Esophagus (tissue), 2 donors: Measurements from ENCODE around the gene WWOX. TPM values are rescaled to one million over a fixed set of nuclear protein-coding genes. Genes with fewer than 3 reads are reported as not detected.

ENCODE experiments used
- H3K27ac ChIP-seq, 2 donors: one replicate each; pipeline ENCODE4 v1.5.1; 2013; ENCODE audit warnings: low read depth in 2 of 2, mild to moderate bottlenecking in 2 of 2, inconsistent platforms in 1 of 2, low read length in 1 of 2, moderate library complexity in 1 of 2
- H3K27me3 ChIP-seq, 2 donors: one replicate each; pipeline ENCODE4 v1.6.1; 2013; ENCODE audit warnings: low read length in 2 of 2, control low read depth in 1 of 2, mild to moderate bottlenecking in 1 of 2; ENCODE audit not compliant: insufficient read depth in 2 of 2, control insufficient read depth in 1 of 2
- H3K36me3 ChIP-seq, 2 donors: one replicate each; pipeline ENCODE4 v1.6.1; 2013; ENCODE audit warnings: low read length in 1 of 2; ENCODE audit not compliant: control insufficient read depth in 2 of 2, insufficient read depth in 2 of 2
- H3K4me1 ChIP-seq, 2 donors: one replicate each; pipeline ENCODE4 v1.6.1; 2013; ENCODE audit warnings: low read length in 1 of 2; ENCODE audit not compliant: control insufficient read depth in 2 of 2, insufficient read depth in 2 of 2
- H3K4me3 ChIP-seq, 2 donors: one replicate each; pipeline ENCODE4 v1.5.1; 2013; ENCODE audit warnings: low read length in 2 of 2, mild to moderate bottlenecking in 2 of 2, low read depth in 1 of 2, moderate library complexity in 1 of 2
- H3K9me3 ChIP-seq, 2 donors: one replicate each; pipeline ENCODE4 v1.6.1; 2013; ENCODE audit warnings: mild to moderate bottlenecking in 2 of 2, low read depth in 1 of 2, low read length in 1 of 2, moderate library complexity in 1 of 2; ENCODE audit not compliant: control insufficient read depth in 2 of 2, insufficient read depth in 1 of 2
- WGBS, 2 donors: extraction: QIAGEN DNeasy Blood & Tissue Kit; methylation state at CpG; one replicate each; pipeline ENCODE4 v1.1.7; 2013; 5-methylcytosine and 5-hydroxymethylcytosine counted together
- polyA plus RNA-seq, 2 donors: library from polyadenylated mRNA; stranded (reverse); fragments of 200-250 nt; gene quantifications; one replicate each; pipeline ENCODE4 v1.2.3, GENCODE V29; 2013
- donor health status: healthy with polysubstance abuse.
- donor health status: Bipolar disorder and iron deficiency.

Gene WWOX
- polyA plus RNA-seq, 2 donors, result 6.4 to 9.1 TPM

GRCh38 chr16:78942625-78943245, 843.3 kb downstream of the WWOX start:
- Histone ChIP-seq H3K27me3 (no peaks in the 10 kb centered on the region), H3K4me3 (no peak overlapping the region), H3K4me1 (no peaks in the 10 kb centered on the region), H3K9me3 (no peaks in the 10 kb centered on the region), H3K27ac (no peak overlapping the region), H3K36me3 (no peaks in the 10 kb centered on the region)
- 71 to 78% methylated on average over 8 of the region's 8 CpGs for WGBS, 2 donors

- Histone ChIP-seq H3K27me3 (no peaks in the 10 kb centered on the region), H3K4me1 (no peaks in the 10 kb centered on the region), H3K27ac (no peak overlapping the region), H3K36me3 (no peaks in the 10 kb centered on the region), H3K4me3 (no peak overlapping the region), H3K9me3 (no peaks in the 10 kb centered on the region)
- 73% methylated on average over 2 of the region's 2 CpGs for WGBS, 2 donors
Measured at GRCh38 chr16:78945336-78945735, 845.9 kb downstream of the WWOX start.

- H3K27me3 ChIP-seq, result no peaks in the 10 kb centered on the region
- H3K4me3 ChIP-seq, result no peak overlapping the region
- WGBS, 2 donors, result 93% methylated on average over 11 of the region's 11 CpGs
- no peaks in the 10 kb centered on the region for H3K36me3 ChIP-seq
- H3K4me1 ChIP-seq, result no peaks in the 10 kb centered on the region
- H3K27ac ChIP-seq, result no peak overlapping the region
- no peaks in the 10 kb centered on the region for H3K9me3 ChIP-seq
Measured at GRCh38 chr16:78946556-78946955, 847.1 kb downstream of the WWOX start.

GRCh38 chr16:78950768-78951167, 851.3 kb downstream of the WWOX start:
- Histone ChIP-seq H3K27ac (no peak overlapping the region), H3K9me3 (no peaks in the 10 kb centered on the region), H3K4me1 (no peaks in the 10 kb centered on the region), H3K36me3 (no peaks in the 10 kb centered on the region), H3K4me3 (no peak overlapping the region), H3K27me3 (no peaks in the 10 kb centered on the region)
- WGBS, 2 donors, result 65 to 66% methylated on average over 3 of the region's 3 CpGs

GRCh38 chr16:78952630-78953029, 853.2 kb downstream of the WWOX start:
- Histone ChIP-seq H3K4me3 (no peak overlapping the region), H3K4me1 (no peaks in the 10 kb centered on the region), H3K27ac (no peak overlapping the region), H3K9me3 (no peaks in the 10 kb centered on the region), H3K36me3 (no peaks in the 10 kb centered on the region), H3K27me3 (no peaks in the 10 kb centered on the region)
- 58 to 74% methylated on average over 7 of the region's 7 CpGs for WGBS, 2 donors

- Histone ChIP-seq H3K36me3 (no peaks in the 10 kb centered on the region), H3K4me3 (no peak overlapping the region), H3K27me3 (no peaks in the 10 kb centered on the region), H3K27ac (no peak overlapping the region), H3K4me1 (no peaks in the 10 kb centered on the region), H3K9me3 (no peaks in the 10 kb centered on the region)
- 65 to 81% methylated on average over 8 of the region's 8 CpGs for WGBS, 2 donors
Measured at GRCh38 chr16:78953526-78953925, 854.1 kb downstream of the WWOX start.

- no peak overlapping the region for H3K4me3 ChIP-seq
- no peak overlapping the region for H3K27ac ChIP-seq
- H3K27me3 ChIP-seq, result no peaks in the 10 kb centered on the region
- no peaks in the 10 kb centered on the region for H3K4me1 ChIP-seq
- 85 to 90% methylated on average over 6 of the region's 6 CpGs for WGBS, 2 donors
- H3K36me3 ChIP-seq, result no peaks in the 10 kb centered on the region
- no peaks in the 10 kb centered on the region for H3K9me3 ChIP-seq
Measured at GRCh38 chr16:78955206-78955605, 855.8 kb downstream of the WWOX start.

GRCh38 chr16:78956859-78957258, 857.4 kb downstream of the WWOX start:
- H3K36me3 ChIP-seq, result no peaks in the 10 kb centered on the region
- no peaks in the 10 kb centered on the region for H3K9me3 ChIP-seq
- H3K27me3 ChIP-seq, result no peaks in the 10 kb centered on the region
- H3K27ac ChIP-seq, result no peak overlapping the region
- no peak overlapping the region for H3K4me3 ChIP-seq
- H3K4me1 ChIP-seq, result no peaks in the 10 kb centered on the region
- 87 to 90% methylated on average over 8 of the region's 8 CpGs for WGBS, 2 donors

GRCh38 chr16:78957317-78958100, 858.1 kb downstream of the WWOX start:
- Histone ChIP-seq H3K27ac (no peak overlapping the region), H3K4me3 (no peak overlapping the region), H3K9me3 (no peaks in the 10 kb centered on the region), H3K36me3 (no peaks in the 10 kb centered on the region), H3K27me3 (no peaks in the 10 kb centered on the region), H3K4me1 (no peaks in the 10 kb centered on the region)
- 67% methylated on average over 15 of the region's 15 CpGs for WGBS, 2 donors

GRCh38 chr16:78961464-78961863, 862.0 kb downstream of the WWOX start:
- Histone ChIP-seq H3K9me3 (no peaks in the 10 kb centered on the region), H3K27me3 (no peaks in the 10 kb centered on the region), H3K4me3 (no peak overlapping the region), H3K4me1 (no peaks in the 10 kb centered on the region), H3K36me3 (no peaks in the 10 kb centered on the region), H3K27ac (no peak overlapping the region)
- 70 to 75% methylated on average over 2 of the region's 2 CpGs for WGBS, 2 donors
